GM12891 (cell line): ENCODE measurements around the gene SUCO.
A peak's percentile ranks its signal among the peaks of the same experiment; 100 is the strongest.

ENCODE experiments used
- DNase-seq: peaks from one replicate; pipeline ENCODE4 v3.0.0; 2011; ENCODE audit warnings: low spot score; ENCODE audit not compliant: insufficient read length
- FAIRE-seq: peaks from 2 replicates; lab custom pipeline; 2011; peaks lifted over from hg19 to GRCh38; lab: Jason Lieb, UNC
- PAX5 ChIP-seq: IDR thresholded peaks from 2 replicates; pipeline ENCODE4 v1.6.1; 2011; ENCODE audit warnings: low read length, moderate library complexity, mild to moderate bottlenecking; ENCODE audit not compliant: insufficient read depth, severe bottlenecking
- POLR2A ChIP-seq: IDR thresholded peaks from 2 replicates; pipeline ENCODE4 v1.6.1; 2011; ENCODE audit warnings: low read depth, low read length, control low read depth
- POLR2AphosphoS5 ChIP-seq: IDR thresholded peaks from 2 replicates; pipeline ENCODE4 v1.6.1; 2011; ENCODE audit warnings: low read depth, low read length, control low read depth
- POU2F2 ChIP-seq: IDR thresholded peaks from 2 replicates; pipeline ENCODE4 v1.6.1; 2011; ENCODE audit warnings: low read depth, mild to moderate bottlenecking, control low read depth, low read length, moderate library complexity
- SPI1 ChIP-seq: IDR thresholded peaks from 2 replicates; pipeline ENCODE4 v1.6.1; 2011; ENCODE audit warnings: low read depth, low read length, control low read depth
- TAF1 ChIP-seq: IDR thresholded peaks from 2 replicates; pipeline ENCODE4 v1.6.1; 2011; ENCODE audit warnings: low read depth, low read length, control low read depth

SUCO gene

DNA sequence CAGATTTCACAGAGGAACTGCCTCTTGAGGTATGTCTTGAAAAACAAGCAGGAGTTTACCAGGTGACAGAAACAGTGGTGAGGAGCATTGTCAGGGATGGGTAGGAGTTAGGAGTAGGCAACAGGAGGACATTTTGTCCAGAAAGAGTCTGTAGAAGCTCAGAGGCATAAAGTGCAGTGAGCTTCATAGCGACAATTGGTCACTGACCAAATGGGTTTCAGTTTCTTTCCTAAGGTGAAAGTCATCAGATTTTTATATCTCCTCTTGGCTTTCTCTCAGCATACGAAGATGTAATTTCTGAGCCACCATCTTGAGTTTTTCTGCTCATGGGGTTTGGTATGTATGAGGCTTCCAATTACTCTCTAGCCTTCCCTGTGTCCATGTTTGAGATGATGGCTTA is 96.7 kb downstream of the SUCO start:
- FAIRE-seq (no peak), DNase-seq (no peak)
- TF ChIP-seq POLR2AphosphoS5 (no peak), PAX5 (no peak), TAF1 (no peak), POLR2A (no peak), POU2F2 (no peak), SPI1 (no peak)

DNA sequence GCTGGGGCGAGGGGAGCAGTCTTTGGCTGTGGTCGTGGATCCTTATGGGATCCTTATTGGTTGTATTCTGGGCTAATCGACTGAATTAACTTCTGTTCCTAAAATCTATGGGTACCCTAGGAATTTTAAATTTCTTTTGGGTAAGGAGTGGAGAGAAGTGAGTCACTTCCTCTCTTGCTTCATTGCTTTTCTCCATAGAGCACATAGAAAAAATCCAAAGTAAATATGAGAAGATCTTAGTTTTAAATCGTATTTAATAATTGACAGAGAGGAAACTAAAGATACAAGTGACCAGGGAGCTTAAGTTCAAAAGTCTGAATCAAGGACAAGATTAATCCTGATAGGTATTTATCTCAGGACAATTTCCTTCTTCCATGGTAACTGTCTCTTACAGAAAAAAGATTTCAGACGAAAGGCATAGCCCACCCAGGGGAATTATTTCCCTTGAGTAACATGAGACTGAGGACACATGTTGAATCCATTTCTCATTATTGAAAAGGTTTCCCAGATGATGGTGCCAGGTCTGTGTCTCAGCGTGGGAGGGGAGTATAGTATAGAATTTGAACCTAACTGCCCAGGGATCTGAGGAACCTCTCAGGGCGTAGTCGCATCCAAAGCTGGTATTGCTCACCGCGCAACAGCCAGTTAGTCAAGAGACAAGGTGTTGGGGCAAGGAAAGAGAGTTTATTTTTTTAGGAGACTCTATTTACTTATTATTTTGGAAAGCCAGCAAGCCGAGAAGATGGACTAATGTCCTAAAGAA is 97.3 kb downstream of the SUCO start:
- no peak for FAIRE-seq
- DNase-seq = no peak
- TF ChIP-seq POLR2A (no peak), TAF1 (no peak), SPI1 (no peak), POLR2AphosphoS5 (no peak), POU2F2 (no peak), PAX5 (no peak)

GRCh38 chr1:172630868-172631267 is 97.9 kb downstream of the SUCO start:
- FAIRE-seq = no peak
- no peak for TF ChIP-seq PAX5
- no peak for DNase-seq

DNA sequence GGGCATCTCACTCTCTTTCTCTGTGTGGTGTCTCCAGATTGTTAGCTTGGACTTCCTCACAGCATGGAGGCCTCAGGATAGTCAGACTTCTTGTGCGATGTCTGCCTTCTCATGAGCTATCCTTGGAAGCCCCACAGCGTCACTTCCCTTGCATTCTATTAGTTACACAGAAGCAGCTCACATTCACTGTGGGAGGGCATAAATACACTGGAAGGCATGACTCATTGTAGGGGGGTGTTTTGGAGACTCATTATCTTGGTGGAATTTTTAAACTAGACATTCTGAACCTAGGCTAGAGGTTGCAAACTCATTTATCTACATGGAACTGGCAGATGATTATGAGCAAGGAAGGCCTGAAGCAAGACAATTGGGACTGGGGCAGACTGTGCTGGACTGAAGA is 104.6 kb downstream of the SUCO start:
- peak; percentile 57 for FAIRE-seq
- DNase-seq = no peak
- no peak for TF ChIP-seq POLR2A
- no peak for TF ChIP-seq POLR2AphosphoS5
- no peak for TF ChIP-seq PAX5
- TF ChIP-seq POU2F2 = no peak
- no peak for TF ChIP-seq SPI1
- TF ChIP-seq TAF1 = no peak

DNA sequence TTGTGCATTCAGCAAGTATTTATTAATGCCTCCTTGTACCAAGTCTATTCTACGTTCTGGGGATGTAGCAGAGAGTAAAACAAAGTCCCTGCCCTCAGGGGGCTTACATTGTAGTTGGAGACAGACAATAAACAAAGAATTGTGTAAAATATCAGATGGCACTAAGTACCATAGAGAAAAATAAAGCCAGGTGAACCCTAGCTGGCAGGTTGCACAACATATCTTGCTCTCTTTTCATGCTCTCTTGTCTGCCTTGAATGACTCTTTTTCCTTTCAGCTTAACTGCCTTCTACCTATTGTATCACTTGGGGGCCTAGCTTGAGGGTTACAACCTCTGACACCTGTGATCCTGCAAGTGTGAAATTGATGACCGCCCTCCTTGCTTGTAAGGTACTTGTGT is 105.3 kb downstream of the SUCO start:
- FAIRE-seq (peak; percentile 33), DNase-seq (no peak)
- TF ChIP-seq POU2F2 = no peak
- no peak for TF ChIP-seq POLR2A
- no peak for TF ChIP-seq TAF1
- no peak for TF ChIP-seq POLR2AphosphoS5
- no peak for TF ChIP-seq SPI1
- no peak for TF ChIP-seq PAX5

DNA sequence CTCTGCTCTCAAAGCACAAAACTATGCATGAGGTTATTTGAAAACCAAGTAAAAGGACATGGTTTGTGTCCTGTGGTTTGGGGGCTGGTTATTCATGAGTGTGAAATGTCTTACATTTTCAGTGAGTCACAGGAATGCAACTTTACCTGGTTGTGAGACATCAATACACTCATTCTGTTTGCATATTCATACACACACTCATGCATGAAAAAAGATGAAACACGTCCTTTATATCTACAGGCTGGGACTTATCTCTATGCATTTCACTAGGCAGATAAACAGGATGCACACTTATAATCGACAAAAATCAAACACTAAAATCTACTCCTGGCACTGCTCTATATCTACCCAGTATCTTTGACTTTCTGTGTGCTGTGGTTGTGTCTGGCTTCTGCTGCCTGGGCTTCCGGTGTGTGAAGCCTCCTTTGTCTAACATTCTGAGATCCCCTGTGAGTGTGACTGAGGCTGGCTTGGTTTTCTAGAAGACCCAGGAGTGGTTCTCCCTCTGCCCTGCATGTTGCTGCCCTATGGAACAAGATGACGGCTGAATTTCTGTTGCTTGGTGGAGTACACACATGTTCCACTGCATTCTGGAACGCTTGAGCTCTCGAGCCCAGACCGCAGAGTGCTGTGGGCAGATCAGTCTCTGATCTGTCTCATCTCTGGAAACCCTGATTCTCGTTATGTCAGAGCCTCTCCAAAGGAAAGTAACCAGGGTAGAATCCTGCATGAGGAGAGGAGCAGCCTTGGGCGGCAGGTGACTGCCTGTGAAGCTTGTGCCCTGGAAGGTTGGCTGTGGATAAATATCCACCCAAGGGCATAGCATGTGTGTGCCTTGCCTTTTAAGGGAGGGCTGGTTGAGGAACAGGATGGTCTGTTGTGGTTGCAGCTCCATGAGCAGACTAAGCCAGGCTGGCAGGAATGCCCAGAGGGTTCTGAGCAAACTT is 106.2 kb downstream of the SUCO start:
- FAIRE-seq (no peak), DNase-seq (no peak)
- TF ChIP-seq POU2F2 = peak; percentile 93
- TF ChIP-seq POLR2AphosphoS5 = no peak
- TF ChIP-seq PAX5 = no peak
- no peak for TF ChIP-seq SPI1
- no peak for TF ChIP-seq TAF1
- TF ChIP-seq POLR2A = no peak

GRCh38 chr1:172640111-172640510 is 107.2 kb downstream of the SUCO start:
- FAIRE-seq = no peak
- TF ChIP-seq POLR2A = no peak
- no peak for TF ChIP-seq POLR2AphosphoS5
- TF ChIP-seq SPI1 = no peak
- TF ChIP-seq TAF1 = no peak
- no peak for TF ChIP-seq POU2F2
- DNase-seq = no peak

DNA sequence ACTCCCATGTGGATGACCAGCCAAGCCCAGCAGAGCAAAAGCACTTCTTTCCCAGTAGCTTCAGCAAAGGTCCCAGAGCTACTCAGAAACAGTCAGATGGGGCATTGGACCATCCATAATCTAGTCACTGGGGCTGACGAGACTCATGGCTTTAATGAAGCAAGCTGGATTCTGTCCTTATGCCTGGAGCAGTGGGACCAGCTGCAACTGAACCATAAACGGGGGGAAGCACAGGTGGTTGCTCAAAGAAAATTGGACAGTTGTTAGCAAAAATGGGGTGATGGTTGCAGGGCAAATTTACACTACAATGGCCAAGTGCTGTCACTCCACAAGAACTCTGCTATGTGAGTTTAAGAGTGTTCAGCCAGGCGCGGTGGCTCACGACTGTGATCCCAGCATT is 108.5 kb downstream of the SUCO start:
- TF ChIP-seq POU2F2 = no peak
- no peak for TF ChIP-seq SPI1
- TF ChIP-seq POLR2A = no peak
- no peak for TF ChIP-seq TAF1
- no peak for TF ChIP-seq POLR2AphosphoS5
- no peak for TF ChIP-seq PAX5
- DNase-seq = no peak
- no peak for FAIRE-seq

GRCh38 chr1:172642970-172643369 is 110.0 kb downstream of the SUCO start:
- TF ChIP-seq PAX5 (no peak), POLR2AphosphoS5 (no peak), POU2F2 (no peak), POLR2A (no peak), TAF1 (no peak), SPI1 (no peak)
- FAIRE-seq (no peak), DNase-seq (no peak)

DNA sequence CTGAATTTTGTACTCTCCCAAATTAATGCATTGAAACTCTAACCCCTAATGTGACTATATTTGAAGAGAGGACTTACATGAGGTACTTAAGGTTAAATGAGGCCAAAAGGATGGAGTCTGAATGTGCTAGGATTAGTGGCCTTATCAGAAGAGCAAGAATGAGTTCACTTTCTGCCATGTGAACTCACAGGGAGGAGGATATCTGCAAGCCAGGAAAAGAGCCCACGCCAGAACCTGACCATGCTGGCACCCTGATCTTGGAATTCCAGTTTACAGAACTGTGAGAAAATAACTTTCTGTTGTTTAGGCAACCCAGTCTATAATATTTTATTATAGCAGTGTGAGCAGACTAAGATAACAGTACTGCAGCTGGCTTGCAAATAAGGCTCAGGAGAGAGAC is 113.7 kb downstream of the SUCO start:
- FAIRE-seq (no peak), DNase-seq (no peak)
- no peak for TF ChIP-seq TAF1
- TF ChIP-seq POLR2AphosphoS5 = no peak
- TF ChIP-seq SPI1 = no peak
- no peak for TF ChIP-seq POLR2A
- no peak for TF ChIP-seq POU2F2
